RWPE1 (cell line): ENCODE results near the gene GRID1.
"Not testable (repeated sequence)": the region's sequence is repeated elsewhere in the genome, so short reads cannot be mapped to it uniquely, and the experiment has no call there.

Experiments used
- CTCF ChIA-PET: fragments of 350-600 bp; sonication (Branson Sonifier 250); formaldehyde crosslinking; extraction: SDS; loops from one replicate; lab custom pipeline; 2021; lab: Yijun Ruan, JAX
- POLR2A ChIA-PET: fragments of 400-600 bp; formaldehyde crosslinking; extraction: SDS; loops from one replicate; lab custom pipeline; 2020; ENCODE audit warnings: antibody characterized with exemption; ENCODE audit not compliant: low non-redundant PET; lab: Yijun Ruan, JAX
- DNase-seq: peaks from one replicate; pipeline ENCODE4 v3.0.0; 2012; ENCODE audit warnings: low spot score
- H3K27ac ChIP-seq: fragments of 450-650 bp; 2 replicates; pipeline ENCODE4 v1.5.1; 2017
- CTCF ChIP-seq: fragments of 450-650 bp; conservative IDR thresholded peaks from 2 replicates; pipeline ENCODE4 v1.5.1; 2017; ENCODE audit warnings: low read depth, mild to moderate bottlenecking

The GRID1 gene

GRCh38 chr10:85847085-85847484 lies 519.5 kb downstream of the GRID1 start:
- ChIA-PET POLR2A (no interaction called here), CTCF (interaction anchor here (0.6 kb wide), 1 partner anchor 438 kb away, joined by 3 read pairs; no protein-coding TSS in a partner anchor)
- TF ChIP-seq CTCF: no peak
- no peak for DNase-seq
- no peak overlapping the region for H3K27ac ChIP-seq

GRCh38 chr10:85838660-85839059 lies 527.9 kb downstream of the GRID1 start:
- H3K27ac ChIP-seq, DNase-seq, CTCF ChIA-PET, POLR2A ChIA-PET: not testable (repeated sequence)

GRCh38 chr10:85832988-85833387 lies 533.6 kb downstream of the GRID1 start:
- ChIA-PET CTCF (no interaction called here), POLR2A (no interaction called here)
- H3K27ac ChIP-seq: no peak overlapping the region
- no peak for TF ChIP-seq CTCF
- no peak for DNase-seq

GRCh38 chr10:85831422-85831821 lies 535.2 kb downstream of the GRID1 start:
- POLR2A ChIA-PET: no interaction called here
- H3K27ac ChIP-seq: no peak overlapping the region
- CTCF ChIA-PET: interaction anchor here (0.7 kb wide), 1 partner anchor 1885 kb away, joined by 3 read pairs; no protein-coding TSS in a partner anchor
- no peak for TF ChIP-seq CTCF
- no peak for DNase-seq

- no peak overlapping the region for H3K27ac ChIP-seq
- DNase-seq: no peak
- ChIA-PET CTCF (no interaction called here), POLR2A (no interaction called here)
- TF ChIP-seq CTCF: no peak
Measured at GRCh38 chr10:85826377-85826776, 540.2 kb downstream of the GRID1 start.

GRCh38 chr10:85811405-85811804 lies 555.2 kb downstream of the GRID1 start:
- POLR2A ChIA-PET: no interaction called here
- no peak overlapping the region for H3K27ac ChIP-seq
- no peak for DNase-seq
- TF ChIP-seq CTCF: no peak
- CTCF ChIA-PET: no interaction called here

GRCh38 chr10:85810674-85811073 lies 555.9 kb downstream of the GRID1 start:
- TF ChIP-seq CTCF: no peak
- no peak for DNase-seq
- POLR2A ChIA-PET: no interaction called here
- CTCF ChIA-PET: no interaction called here
- no peak overlapping the region for H3K27ac ChIP-seq
